Endodermal cell (in vitro differentiated cells): ENCODE results near the gene CD52. TPM values are rescaled to one million over a fixed set of nuclear protein-coding genes. Genes with fewer than 3 reads are reported as not detected.
"Not testable (repeated sequence)": the region's sequence is repeated elsewhere in the genome, so short reads cannot be mapped to it uniquely, and the experiment has no call there.

Source experiments
- DNase-seq: peaks from one replicate; pipeline ENCODE4 v3.0.0-alpha.2; 2017
- H3K27ac ChIP-seq: 2 replicates; pipeline ENCODE4 v1.5.1; 2013; ENCODE audit warnings: mild to moderate bottlenecking, low read depth, low read length, moderate library complexity
- H3K27me3 ChIP-seq: 2 replicates; pipeline ENCODE4 v1.6.1; 2013; ENCODE audit warnings: mild to moderate bottlenecking, low read length, moderate library complexity; ENCODE audit not compliant: insufficient read depth, control insufficient read depth, poor library complexity, severe bottlenecking
- H3K36me3 ChIP-seq: 2 replicates; pipeline ENCODE4 v1.7.0; 2013; ENCODE audit warnings: mild to moderate bottlenecking, low read length, moderate library complexity; ENCODE audit not compliant: control insufficient read depth, insufficient read depth
- H3K4me1 ChIP-seq: one replicate; pipeline ENCODE4 v1.7.0; 2013; ENCODE audit warnings: low read length; ENCODE audit not compliant: control insufficient read depth, insufficient read depth
- H3K4me3 ChIP-seq: 2 replicates; pipeline ENCODE4 v1.5.1; 2013; ENCODE audit warnings: mild to moderate bottlenecking, low read length, moderate library complexity
- H3K9ac ChIP-seq: 2 replicates; pipeline ENCODE4 v1.6.1; 2013; ENCODE audit warnings: mild to moderate bottlenecking, low read length, moderate library complexity; ENCODE audit not compliant: poor library complexity, severe bottlenecking; ENCODE audit errors: extremely low read depth
- H3K9me3 ChIP-seq: 2 replicates; pipeline ENCODE4 v1.6.1; 2013; ENCODE audit warnings: mild to moderate bottlenecking, low read length, moderate library complexity; ENCODE audit not compliant: control insufficient read depth
- H3K27ac Mint-ChIP-seq: 2 replicates; pipeline ENCODE4 v1.8.0; 2020; ENCODE audit warnings: mixed read lengths
- H3K27me3 Mint-ChIP-seq: 2 replicates; pipeline ENCODE4 v1.8.0; 2021; ENCODE audit warnings: mild to moderate bottlenecking, mixed read lengths; ENCODE audit not compliant: insufficient read depth
- H3K36me3 Mint-ChIP-seq: 2 replicates; pipeline ENCODE4 v1.8.0; 2020; ENCODE audit warnings: low read depth, mixed read lengths
- H3K4me1 Mint-ChIP-seq: 2 replicates; pipeline ENCODE4 v1.8.0; 2020; ENCODE audit warnings: mixed read lengths
- H3K4me3 Mint-ChIP-seq: 2 replicates; pipeline ENCODE4 v1.8.0; 2020; ENCODE audit warnings: mild to moderate bottlenecking, moderate library complexity, mixed read lengths
- H3K9me3 Mint-ChIP-seq: 2 replicates; pipeline ENCODE4 v1.8.0; 2020; ENCODE audit warnings: mild to moderate bottlenecking, mixed read lengths
- WGBS, 2 experiments: methylation state at CpG; one replicate each; pipeline versions ENCODE4 v1.1.5 to v1.1.7; 2013; ENCODE audit warnings: missing lambda C conversion rate in 2 of 2, mixed read lengths in 1 of 2; ENCODE audit not compliant: insufficient coverage in 1 of 2, insufficient read length in 1 of 2; 5-methylcytosine and 5-hydroxymethylcytosine counted together
- total RNA-seq, 2 donors: library from RNA; stranded (reverse); fragmentation: NEBNext Ultra II Directional in 1 of 2; extraction: Animal tissue kit (Norgen Biotek cat#: 25700) in 1 of 2; gene quantifications; 2 replicates in 1 of 2; 3 replicates in 1 of 2; pipeline ENCODE4 v1.2.1, GENCODE V29; 2021
- TF ChIP-seq, protein P1 (sequence below): fragments of 200-600 bp; sonication (generic); conservative IDR thresholded peaks from 2 replicates; pipeline ENCODE4 v1.5.0; 2021; ENCODE audit warnings: antibody characterized with exemption, mild to moderate bottlenecking

The CD52 gene
- total RNA-seq, 2 donors from 2014 or later, result 3.7 to 4.4 TPM

DNA sequence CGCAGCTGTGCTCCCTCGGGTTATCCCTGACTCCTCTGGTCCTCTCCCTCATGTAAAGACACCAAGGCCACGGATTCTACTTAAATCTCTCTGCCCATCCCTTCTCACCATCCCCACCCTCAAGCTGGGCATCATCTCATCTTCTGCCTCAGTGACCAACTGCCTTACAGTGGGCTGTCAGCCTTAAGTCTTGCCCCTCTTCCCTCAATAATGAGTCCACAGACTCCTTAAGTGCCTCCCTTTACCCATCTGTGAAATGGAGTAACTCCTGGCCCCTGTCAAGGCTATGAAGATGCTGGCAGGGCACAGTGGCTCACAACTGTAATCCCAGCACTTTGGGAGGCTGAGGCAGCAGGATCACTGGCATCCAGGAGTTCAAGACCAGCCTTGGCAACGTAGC is 25.8 kb upstream of the CD52 start:
- H3K4me3 Mint-ChIP-seq, result no peak overlapping the region
- H3K9ac ChIP-seq, result no peak overlapping the region
- no peaks in the 10 kb centered on the region for H3K36me3 ChIP-seq
- H3K27me3 Mint-ChIP-seq, result no peaks in the 10 kb centered on the region
- no peak overlapping the region for H3K27ac ChIP-seq
- no peak overlapping the region for H3K27ac Mint-ChIP-seq
- no peaks in the 10 kb centered on the region for H3K4me1 ChIP-seq
- WGBS, 2 experiments, result 95 to 96% methylated on average over 4 of the region's 4 CpGs
- DNase-seq, result no peak
- H3K4me1 Mint-ChIP-seq, result peaks cover 14% of the 10 kb centered on the region
- peaks cover 8% of the 10 kb centered on the region for H3K36me3 Mint-ChIP-seq
- H3K27me3 ChIP-seq, result no peaks in the 10 kb centered on the region
- H3K4me3 ChIP-seq, result no peak overlapping the region
- no peaks in the 10 kb centered on the region for H3K9me3 Mint-ChIP-seq
- no peaks in the 10 kb centered on the region for H3K9me3 ChIP-seq
- TF ChIP-seq, protein P1, sequence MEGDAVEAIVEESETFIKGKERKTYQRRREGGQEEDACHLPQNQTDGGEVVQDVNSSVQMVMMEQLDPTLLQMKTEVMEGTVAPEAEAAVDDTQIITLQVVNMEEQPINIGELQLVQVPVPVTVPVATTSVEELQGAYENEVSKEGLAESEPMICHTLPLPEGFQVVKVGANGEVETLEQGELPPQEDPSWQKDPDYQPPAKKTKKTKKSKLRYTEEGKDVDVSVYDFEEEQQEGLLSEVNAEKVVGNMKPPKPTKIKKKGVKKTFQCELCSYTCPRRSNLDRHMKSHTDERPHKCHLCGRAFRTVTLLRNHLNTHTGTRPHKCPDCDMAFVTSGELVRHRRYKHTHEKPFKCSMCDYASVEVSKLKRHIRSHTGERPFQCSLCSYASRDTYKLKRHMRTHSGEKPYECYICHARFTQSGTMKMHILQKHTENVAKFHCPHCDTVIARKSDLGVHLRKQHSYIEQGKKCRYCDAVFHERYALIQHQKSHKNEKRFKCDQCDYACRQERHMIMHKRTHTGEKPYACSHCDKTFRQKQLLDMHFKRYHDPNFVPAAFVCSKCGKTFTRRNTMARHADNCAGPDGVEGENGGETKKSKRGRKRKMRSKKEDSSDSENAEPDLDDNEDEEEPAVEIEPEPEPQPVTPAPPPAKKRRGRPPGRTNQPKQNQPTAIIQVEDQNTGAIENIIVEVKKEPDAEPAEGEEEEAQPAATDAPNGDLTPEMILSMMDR, result no peak

DNA sequence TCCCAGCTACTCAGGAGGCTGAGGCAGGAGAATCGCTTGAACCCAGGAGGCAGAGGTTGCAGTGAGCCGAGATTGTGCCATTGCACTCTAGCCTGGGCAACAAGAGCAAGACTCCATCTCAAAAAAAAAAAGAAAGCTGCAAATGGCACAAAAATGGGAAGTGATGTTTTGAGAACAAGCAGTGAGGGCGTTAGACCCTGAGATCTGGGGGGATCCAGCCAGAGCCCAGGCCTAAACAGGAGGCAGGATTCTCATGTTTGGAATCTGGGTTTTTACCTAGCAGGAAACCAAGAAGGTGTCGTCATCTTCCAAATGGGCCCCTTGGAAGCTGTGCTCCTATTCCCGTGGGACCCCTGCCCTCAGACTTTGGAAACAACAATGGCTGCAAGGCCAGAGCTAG is 25.0 kb upstream of the CD52 start:
- not testable (repeated sequence) for H3K27ac Mint-ChIP-seq, H3K27me3 ChIP-seq
- 93 to 94% methylated on average over 3 to 5 of the region's 5 CpGs for WGBS, 2 experiments

DNA sequence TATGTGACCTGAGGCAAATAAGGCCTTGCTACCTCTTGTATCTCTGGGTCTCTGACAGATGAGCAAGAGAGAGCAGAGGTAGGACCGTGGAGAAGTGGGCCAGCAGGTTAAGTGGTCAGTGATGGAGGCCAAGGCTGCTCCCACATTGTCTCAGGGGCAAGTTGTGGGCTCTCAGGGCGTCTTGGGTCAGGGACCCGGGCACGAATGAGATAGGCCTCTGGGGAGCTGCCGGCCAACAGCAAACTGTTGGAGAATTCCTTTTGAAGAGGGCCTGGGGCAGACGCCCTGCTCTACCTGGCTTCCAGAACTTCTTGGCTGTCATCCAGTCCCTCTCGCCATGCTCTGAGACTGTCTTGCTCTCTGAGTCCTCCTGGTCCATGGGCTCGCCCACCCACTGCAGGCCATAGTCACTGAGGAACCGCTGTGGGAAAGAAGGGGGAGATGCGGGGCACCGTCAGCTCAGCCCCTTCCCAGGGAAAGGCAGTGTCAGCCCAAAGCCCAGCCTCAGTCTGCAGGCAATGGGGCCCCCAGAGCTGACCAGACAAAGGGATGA is 23.8 kb upstream of the CD52 start:
- Mint-ChIP-seq H3K4me1 (peaks cover 14% of the 10 kb centered on the region), H3K27me3 (no peaks in the 10 kb centered on the region), H3K27ac (no peak overlapping the region), H3K4me3 (no peak overlapping the region), H3K36me3 (peaks cover 8% of the 10 kb centered on the region), H3K9me3 (no peaks in the 10 kb centered on the region)
- H3K27ac ChIP-seq, result no peak overlapping the region
- no peaks in the 10 kb centered on the region for H3K27me3 ChIP-seq
- no peaks in the 10 kb centered on the region for H3K9me3 ChIP-seq
- 85 to 95% methylated on average over 8 to 11 of the region's 11 CpGs for whole genome bisulfite sequencing, 2 experiments
- H3K9ac ChIP-seq, result no peak overlapping the region
- TF ChIP-seq, protein P1, result no peak
- H3K4me3 ChIP-seq, result no peak overlapping the region
- no peaks in the 10 kb centered on the region for H3K4me1 ChIP-seq
- DNase-seq, result no peak
- H3K36me3 ChIP-seq, result no peaks in the 10 kb centered on the region

More for the DNA sequence above, 25.0 kb upstream of the CD52 start:
- not testable (repeated sequence) for H3K4me3 Mint-ChIP-seq, H3K27me3 Mint-ChIP-seq, H3K27ac ChIP-seq, H3K9me3 Mint-ChIP-seq, H3K36me3 ChIP-seq, H3K4me1 ChIP-seq, H3K9ac ChIP-seq, H3K4me3 ChIP-seq, H3K9me3 ChIP-seq, H3K36me3 Mint-ChIP-seq, DNase-seq
- H3K4me1 Mint-ChIP-seq, result peaks cover 14% of the 10 kb centered on the region
